HUDEP-2 (cell line): ENCODE measurements around the gene ARFGAP1.
"Not testable (repeated sequence)": the region's sequence is repeated elsewhere in the genome, so short reads cannot be mapped to it uniquely, and the experiment has no call there.

ENCODE experiments used
- DNase-seq, 76 experiments: peaks; one replicate each; lab custom pipeline; 2025; ENCODE audit not compliant: unreplicated experiment in 76 of 76; lab: John Stamatoyannopoulos, UW

ARFGAP1 gene

DNA sequence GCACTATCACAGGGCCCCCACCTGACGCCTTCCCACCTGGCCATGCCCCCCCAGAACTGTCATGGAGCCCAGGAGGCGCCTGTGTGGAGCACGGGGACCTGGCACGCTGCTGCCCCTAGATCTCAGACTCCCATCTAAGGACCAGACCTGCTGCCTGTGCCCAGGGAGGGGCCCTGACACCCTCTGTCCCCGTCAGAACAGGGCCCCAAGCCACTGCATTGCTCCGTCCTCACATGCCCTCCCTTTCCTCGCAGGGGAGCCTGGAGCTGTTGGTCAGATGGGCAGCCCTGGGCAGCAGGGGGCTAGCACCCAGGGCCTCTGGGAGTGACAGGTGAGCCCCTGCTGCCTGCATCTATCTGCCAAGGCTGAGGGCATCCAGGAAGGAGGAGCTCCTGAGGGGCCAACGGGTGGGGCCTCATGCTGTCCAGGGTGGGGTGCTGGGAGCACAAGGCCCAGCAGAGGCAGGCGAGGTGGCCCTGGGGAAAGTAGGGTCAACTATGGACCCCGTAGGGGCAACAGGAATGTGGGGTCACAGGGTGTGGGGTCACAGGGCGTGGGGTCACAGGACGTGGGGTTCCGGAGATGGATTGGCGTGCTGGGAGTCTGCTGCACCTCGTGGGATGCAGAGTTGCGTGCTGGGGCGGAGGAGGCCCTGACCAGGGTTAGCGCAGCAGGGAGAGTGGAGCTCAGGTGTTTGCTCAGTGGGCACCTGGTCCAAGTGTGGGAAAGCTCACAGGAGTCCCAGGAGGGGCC is 56.9 kb downstream of the ARFGAP1 start:
- DNase-seq, result no peak

DNA sequence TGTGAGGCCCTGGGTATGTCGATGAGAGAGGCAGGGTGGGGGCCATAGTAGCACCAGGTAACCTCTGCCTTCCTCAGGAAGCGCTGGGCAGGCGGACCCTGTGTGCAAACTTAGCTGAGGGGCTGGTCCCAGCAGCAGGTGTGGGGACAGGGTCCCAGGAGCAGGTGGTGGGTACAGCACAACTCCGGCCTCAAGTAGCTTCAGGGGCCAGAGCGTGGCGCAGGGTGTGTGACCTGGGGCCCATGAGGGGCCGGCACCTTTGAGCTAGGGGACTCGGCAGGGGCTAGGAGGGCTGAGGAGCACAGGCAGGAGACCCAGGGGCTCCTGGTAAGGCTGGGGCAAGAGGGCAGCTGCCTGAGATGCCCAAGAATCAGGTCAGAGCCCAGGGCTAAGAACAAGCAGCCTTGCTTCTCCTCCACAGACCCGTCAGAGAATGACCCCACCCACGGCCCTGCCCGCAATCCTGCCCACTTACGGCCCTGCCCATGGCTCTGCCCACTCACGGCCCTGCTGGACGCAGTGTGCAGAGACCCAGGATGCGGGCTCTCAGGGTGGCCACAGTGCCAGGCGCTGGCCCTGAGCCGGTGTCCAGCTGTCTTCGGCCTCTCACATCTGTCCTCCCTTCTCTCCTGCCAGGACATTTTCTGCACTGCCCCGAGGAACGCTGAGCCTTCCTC is 57.6 kb downstream of the ARFGAP1 start:
- no peak for DNase-seq

DNA sequence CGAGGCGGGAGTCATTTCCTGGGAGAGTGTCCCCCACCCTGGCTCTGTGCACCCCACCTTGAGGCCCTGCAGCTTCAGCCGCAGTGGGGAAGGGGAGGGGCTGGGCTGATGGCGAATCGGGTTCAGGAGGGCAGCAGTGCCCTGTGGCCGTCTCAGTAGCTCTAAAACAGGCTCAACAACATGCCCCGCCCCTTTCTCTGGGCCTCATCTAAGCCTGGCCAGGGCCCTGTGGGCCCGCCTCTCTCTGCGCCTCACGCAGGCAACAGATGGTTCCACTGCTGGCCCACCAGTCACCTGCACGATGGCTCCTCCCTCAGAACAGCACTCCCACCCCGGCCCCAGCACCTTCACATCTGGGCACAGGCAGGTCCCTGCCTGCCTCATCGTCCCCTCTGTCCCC is 58.3 kb downstream of the ARFGAP1 start:
- no peak for DNase-seq

DNA sequence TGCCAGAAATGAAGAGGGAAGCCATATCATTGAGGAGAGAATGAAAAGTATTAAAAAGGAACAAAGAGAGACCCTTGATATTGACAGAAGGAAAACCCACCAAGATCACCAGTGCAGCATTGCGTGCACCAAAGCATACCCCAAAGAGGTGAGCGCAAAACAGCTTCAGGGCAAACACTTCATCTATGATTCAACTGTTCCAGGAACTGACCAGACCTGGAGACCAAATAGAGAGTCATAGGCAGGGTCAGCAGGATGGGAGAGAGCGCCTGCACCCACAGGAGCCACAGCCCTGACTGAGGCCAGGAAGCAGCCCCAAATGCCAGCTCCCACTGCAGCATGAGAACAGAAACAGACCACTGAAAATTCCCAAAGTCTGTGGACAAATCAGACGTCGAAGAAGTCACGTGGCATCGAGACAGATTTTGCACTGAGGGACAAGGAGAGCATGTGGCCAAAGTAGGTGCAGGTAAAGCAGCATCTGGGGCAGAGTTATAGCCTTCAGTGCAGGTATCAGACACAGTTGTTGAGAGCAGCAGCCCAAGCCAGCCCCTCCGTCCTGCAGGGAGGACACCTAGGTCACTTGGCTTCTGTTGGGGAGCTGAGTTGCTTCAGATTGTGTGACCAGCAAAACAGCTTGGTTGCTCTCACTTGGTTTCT is 59.3 kb downstream of the ARFGAP1 start:
- DNase-seq, result no peak

DNA sequence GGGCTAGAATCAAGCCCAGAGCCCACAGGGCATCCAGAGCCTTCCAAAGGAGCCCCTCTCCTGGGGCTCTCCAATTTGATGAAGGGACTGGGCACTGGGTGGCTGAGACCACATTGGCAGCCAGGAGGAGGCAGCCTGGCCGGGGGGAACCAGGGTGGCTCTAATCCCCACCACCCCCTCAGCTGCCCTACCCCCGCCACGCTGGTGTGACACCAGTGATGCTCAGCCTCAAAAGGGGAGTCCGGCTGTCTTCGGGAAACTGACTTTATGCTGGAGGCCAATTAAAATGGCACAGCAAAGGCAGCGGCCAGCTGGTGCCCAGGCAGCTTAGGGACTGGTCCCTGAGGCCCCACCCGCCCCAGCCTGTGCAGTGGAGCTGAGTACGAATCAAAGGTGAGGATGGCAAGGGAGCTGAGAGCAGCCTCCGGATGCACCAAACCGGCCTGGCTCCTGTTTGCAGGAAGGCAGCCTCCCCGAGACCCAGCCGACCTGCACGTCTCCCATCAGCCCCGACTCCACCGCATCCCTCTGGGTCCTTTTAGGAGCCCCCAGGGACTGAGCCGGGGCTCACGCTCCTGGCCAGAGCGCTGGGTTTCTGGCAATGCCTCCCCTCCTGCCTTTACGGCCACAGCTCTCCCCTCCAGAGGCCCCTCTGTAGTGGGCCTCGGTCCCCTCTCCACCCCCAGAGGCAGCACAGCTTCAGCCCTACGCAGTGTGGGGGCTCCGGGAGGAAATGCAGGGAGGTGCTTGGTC is 60.1 kb downstream of the ARFGAP1 start:
- DNase-seq, result no peak

DNA sequence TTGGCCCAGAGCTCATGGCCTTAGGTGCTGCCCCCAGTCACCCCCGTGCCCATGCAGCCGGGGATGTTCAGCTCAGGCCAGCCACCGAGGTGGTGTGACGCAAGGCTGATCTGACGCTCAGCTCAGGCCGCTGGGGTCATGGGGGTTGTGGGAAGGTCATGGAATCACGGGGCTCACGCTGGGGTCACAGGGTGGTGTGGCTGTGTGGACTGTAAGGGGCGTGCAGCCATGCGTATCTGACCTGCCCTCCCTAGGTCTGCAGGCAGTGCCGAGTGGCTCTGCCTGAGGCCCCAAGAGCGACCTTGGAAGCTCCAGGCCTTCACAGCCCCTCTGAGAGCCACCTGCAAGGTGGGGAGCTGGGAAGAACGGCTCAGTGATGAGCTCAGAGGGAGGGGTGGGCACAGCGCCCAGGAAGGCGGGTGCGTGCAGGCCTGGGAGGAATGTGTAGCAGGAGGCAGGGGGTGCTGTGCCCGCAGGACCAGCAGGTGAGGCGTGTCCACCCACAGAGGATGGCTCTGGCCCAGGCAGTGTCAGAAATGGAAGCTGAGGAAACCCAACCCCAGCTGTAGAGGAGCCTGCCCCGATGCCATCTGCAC is 60.7 kb downstream of the ARFGAP1 start:
- no peak for DNase-seq

DNA sequence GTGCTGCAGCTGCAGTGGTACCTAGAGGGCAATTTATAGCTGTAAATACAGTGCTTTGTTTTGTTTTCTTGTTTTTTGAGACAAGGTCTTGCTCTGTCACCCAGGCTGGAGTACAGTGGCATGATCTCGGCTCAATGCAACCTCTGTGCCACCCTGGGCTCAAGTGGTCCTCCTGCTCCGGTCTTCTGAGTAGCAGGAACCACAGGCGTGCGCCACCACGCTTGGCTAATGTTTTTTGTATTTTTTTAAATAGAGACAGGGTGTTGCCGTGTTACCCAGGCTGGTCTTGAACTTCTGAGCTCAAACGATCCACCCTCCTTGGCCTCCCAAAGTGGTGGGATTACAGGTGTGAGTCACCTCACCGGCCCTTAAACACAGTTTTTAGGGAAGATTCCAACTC is 61.7 kb downstream of the ARFGAP1 start:
- DNase-seq, result no peak

DNA sequence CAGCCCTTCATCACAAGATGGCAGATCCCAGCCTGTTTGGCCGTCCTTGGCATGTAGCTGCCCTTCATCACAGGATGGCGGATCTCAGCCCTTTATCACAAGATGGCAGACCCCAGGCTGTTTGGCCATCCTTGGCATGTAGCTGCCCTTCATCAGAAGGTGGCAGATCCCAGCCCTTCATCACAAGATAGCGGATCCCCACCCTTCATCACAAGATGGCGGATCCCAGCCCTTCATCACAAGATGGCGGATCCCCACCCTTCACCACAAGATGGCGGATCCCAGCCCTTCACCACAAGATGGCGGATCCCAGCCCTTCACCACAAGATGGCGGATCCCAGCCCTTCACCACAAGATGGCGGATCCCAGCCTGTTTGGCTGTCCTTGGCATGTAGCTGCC is 62.4 kb downstream of the ARFGAP1 start:
- not testable (repeated sequence) for DNase-seq

DNA sequence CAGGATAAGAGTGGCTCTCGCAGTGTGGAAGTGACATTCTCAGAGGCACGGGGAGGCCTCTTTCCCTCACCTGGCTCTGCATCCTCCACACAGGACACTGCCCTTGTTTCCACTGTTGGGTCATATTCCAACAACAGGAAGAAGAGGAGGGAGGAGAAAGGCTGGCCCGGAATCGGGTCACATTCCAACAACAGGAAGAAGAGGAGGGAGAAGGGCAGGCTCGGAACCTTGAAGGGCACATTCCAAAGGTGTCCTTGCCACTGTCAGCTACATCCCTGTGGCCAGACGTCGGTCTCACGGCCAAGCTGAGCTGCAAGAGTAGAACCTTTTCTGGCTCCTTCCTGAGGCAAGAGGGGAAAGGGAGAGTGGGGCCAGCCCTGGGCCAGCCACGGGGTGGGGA is 63.1 kb downstream of the ARFGAP1 start:
- DNase-seq, result no peak

DNA sequence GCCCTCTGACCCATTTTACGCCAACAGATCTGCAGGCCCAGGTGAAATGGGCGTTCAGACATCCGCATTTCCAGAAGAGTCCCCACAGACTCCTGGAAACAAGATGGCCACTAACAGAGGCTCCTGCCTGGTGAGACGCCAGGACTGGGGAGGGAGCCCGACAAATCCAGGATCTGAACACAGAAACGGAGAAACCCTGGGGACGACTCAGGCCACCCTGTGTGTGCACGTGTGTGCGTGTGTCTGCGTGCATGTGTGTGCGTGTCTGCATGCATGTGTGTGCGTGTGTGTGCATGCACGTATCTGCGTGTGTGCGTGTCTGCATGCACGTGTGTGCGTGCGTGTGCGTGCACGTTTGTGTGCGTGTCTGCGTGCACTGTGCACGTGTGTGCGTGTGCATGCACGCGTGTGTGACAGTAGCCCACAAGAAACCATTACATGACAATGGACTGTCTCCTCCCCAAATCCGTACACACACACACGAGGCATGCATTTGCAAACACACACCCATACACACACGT is 63.7 kb downstream of the ARFGAP1 start:
- DNase-seq, result no peak

DNA sequence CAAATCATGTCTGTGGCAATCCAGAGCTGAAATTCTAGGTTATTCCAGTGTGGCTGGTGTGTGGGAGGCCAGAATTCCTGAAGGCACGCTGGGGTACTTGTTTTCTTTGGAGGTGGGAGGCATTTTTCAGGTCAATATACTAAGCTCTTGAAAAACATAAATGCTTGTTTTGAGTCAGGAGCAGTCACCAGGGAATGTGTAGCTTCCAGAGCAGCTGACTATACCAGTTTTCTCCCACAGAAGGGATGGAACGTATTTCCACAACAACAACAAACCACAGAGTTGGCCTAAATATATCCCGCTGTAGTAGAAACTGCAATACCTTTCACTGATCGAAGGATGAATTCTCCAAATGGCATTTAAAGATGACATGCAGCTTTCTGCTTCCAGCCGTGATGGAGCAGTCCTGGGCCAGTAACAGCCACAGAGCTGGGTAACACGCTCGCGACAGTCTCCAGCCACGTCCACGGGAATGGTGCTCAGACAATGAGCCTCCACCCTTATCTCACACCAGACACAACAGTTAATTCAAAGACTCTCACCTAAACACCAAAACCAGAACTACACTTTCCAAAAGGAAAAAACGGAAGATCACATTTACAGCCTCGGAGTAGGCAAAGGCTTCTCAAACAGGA is 65.3 kb downstream of the ARFGAP1 start:
- DNase-seq, result no peak
